Prostate gland (tissue), 2 donors: ENCODE data around the gene BPIFB3.

Source experiments
- POLR2A ChIP-seq: fragments of 450-650 bp; IDR thresholded peaks from one replicate; pipeline ENCODE4 v1.6.1; 2016; ENCODE audit warnings: antibody characterized with exemption, mild to moderate bottlenecking
- TF ChIP-seq, protein P1 (sequence below), 4 experiments: fragments of 200-600 bp in 2 of 4; fragments of 450-650 bp in 2 of 4; sonication (generic) in 2 of 4; IDR thresholded peaks; 1 replicate in 3 of 4; 2 replicates in 1 of 4; pipeline ENCODE4 v1.5.1; 2016 to 2019; ENCODE audit warnings: antibody characterized with exemption in 4 of 4, mild to moderate bottlenecking in 2 of 4, moderate library complexity in 2 of 4

DNA sequence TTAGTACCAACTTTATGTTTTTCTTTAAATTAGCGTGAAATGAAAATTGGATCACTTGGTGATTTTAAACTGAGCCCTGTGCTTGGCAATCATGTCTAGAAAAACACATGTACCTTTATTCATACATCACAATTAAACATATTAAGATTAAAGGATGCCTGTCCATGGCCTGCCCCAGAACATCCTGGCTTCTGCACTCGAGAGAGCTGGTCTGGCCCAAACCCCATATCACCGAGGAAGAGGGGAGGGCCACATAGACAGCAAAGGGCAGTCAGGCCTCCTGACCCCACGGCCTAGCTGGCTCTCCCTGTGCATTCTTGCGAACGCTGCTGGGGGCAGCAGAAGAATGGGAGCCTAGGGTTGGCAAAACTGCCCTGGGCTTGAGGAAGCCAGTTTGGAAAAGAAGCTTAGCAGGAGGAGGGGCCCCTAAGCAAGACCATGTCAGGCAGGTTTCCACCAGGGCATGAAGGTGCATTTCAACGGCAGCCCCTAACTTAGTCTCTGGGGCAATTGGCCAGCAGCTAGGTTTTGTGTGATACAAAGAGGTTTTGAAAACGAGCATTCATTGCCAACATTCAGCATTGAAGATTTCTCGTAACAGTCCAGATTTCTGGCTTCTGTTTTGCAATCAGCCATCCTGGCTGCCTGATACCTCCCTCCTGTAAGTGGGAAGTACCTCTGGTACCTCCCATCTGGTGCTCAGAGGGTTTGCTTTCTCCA, 8.6 kb downstream of the BPIFB3 start:
- TF ChIP-seq, protein P1, sequence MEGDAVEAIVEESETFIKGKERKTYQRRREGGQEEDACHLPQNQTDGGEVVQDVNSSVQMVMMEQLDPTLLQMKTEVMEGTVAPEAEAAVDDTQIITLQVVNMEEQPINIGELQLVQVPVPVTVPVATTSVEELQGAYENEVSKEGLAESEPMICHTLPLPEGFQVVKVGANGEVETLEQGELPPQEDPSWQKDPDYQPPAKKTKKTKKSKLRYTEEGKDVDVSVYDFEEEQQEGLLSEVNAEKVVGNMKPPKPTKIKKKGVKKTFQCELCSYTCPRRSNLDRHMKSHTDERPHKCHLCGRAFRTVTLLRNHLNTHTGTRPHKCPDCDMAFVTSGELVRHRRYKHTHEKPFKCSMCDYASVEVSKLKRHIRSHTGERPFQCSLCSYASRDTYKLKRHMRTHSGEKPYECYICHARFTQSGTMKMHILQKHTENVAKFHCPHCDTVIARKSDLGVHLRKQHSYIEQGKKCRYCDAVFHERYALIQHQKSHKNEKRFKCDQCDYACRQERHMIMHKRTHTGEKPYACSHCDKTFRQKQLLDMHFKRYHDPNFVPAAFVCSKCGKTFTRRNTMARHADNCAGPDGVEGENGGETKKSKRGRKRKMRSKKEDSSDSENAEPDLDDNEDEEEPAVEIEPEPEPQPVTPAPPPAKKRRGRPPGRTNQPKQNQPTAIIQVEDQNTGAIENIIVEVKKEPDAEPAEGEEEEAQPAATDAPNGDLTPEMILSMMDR (IDR thresholded peaks at IDR 0.05) = no peak
- TF ChIP-seq POLR2A = no peak
